Adrenal gland (tissue), 12 donors: Measurements from ENCODE around the gene SEC16A. TPM values are rescaled to one million over a fixed set of nuclear protein-coding genes. Genes with fewer than 3 reads are reported as not detected.

Source experiments
- DNase-seq, 7 donors: peaks; one replicate each; pipeline ENCODE4 v3.0.0-alpha.2; 2019 to 2020
- H3K27ac ChIP-seq, 5 donors: fragments of 200-600 bp; sonication (generic) in 4 of 5; 1 replicate in 3 of 5; 2 replicates in 2 of 5; pipeline versions ENCODE4 v1.5.1 to v1.8.0; 2016 to 2020; ENCODE audit warnings: mild to moderate bottlenecking in 1 of 5
- H3K27me3 ChIP-seq: fragments of 200-600 bp; 2 replicates; pipeline ENCODE4 v1.8.0; 2021
- H3K36me3 ChIP-seq, 2 donors: fragments of 200-600 bp; replicated peaks in 1 of 2; 1 replicate in 1 of 2; 2 replicates in 1 of 2; pipeline versions ENCODE4 v1.5.1 to v1.8.0; 2018 to 2022
- H3K4me1 ChIP-seq, 2 donors: fragments of 200-600 bp; replicated peaks in 1 of 2; 1 replicate in 1 of 2; 2 replicates in 1 of 2; pipeline versions ENCODE4 v1.5.1 to v1.8.0; 2018 to 2021
- H3K4me3 ChIP-seq, 4 donors: fragments of 200-600 bp; sonication (generic) in 3 of 4; one replicate each; pipeline ENCODE4 v1.5.1; 2016 to 2018
- H3K9me3 ChIP-seq, 3 donors: fragments of 200-600 bp; sonication (generic) in 1 of 3; replicated peaks in 1 of 3; 1 replicate in 2 of 3; 2 replicates in 1 of 3; pipeline versions ENCODE4 v1.5.1 to v1.8.0; 2016 to 2021
- POLR2A ChIP-seq, 2 donors: fragments of 450-650 bp; IDR thresholded peaks; one replicate each; pipeline ENCODE4 v1.6.1; 2017; ENCODE audit warnings: antibody characterized with exemption in 2 of 2, mild to moderate bottlenecking in 2 of 2, moderate library complexity in 1 of 2
- WGBS, 4 donors: extraction: QIAGEN DNeasy Blood & Tissue Kit in 2 of 4; methylation state at CpG; one replicate each; pipeline versions ENCODE4 v1.1.5 to v1.1.7; 2013 to 2017; 5-methylcytosine and 5-hydroxymethylcytosine counted together
- intact Hi-C, 2 donors: fragments of 100-400 bp; cut with DNase I; formaldehyde crosslinking; loops; one replicate each; pipeline versions ENCODE4 v1.14.1 to v1.15.0; 2022 to 2023
- polyA plus RNA-seq, 3 donors: library from polyadenylated mRNA; stranded (reverse); fragments of 200-250 nt in 2 of 3; fragments of 350-450 nt in 1 of 3; fragmentation: Illumina TruSeq in 1 of 3; extraction: RNeasy Lipid Tissue Mini Kit (QIAGEN cat#74804) in 1 of 3; gene quantifications; one replicate each; pipeline ENCODE4 v1.2.3, GENCODE V29; 2013 to 2014
- total RNA-seq, 9 donors: library from RNA; depleted of rRNA in 4 of 9; stranded (reverse); fragments of >200 nt in 4 of 9; fragments of 120-200 nt in 1 of 9; fragmentation: NEBNext Ultra II Directional in 1 of 9; extraction: Animal tissue kit (Norgen Biotek cat#: 25700) in 1 of 9; gene quantifications; one replicate each; pipeline versions ENCODE4 v1.1.0 to v1.2.4, GENCODE V29; 2013 to 2023
- TF ChIP-seq, protein P1 (sequence below), 6 experiments: fragments of 450-650 bp in 4 of 6; fragments of 200-600 bp in 2 of 6; sonication (generic) in 1 of 6; IDR thresholded peaks; 1 replicate in 5 of 6; 2 replicates in 1 of 6; pipeline versions ENCODE4 v1.5.1 to v1.8.0; 2016 to 2021; ENCODE audit warnings: antibody characterized with exemption in 6 of 6, mild to moderate bottlenecking in 2 of 6, moderate library complexity in 1 of 6
- donor health status: healthy with polysubstance abuse.
- donor health status: Bipolar disorder and iron deficiency.
- donor health status: DM: yes; HTN: yes; CAD: no.
- donor health status: DM: no; HTN: no; CAD: no.
- donor health status: DM: no; HTN: no; CAD: no.
- donor health status: DM: yes; HTN: yes; CAD: no.

The SEC16A gene
- total and polyA plus RNA-seq, 12 donors, result 18.8 to 107 (median 56.5) TPM

DNA sequence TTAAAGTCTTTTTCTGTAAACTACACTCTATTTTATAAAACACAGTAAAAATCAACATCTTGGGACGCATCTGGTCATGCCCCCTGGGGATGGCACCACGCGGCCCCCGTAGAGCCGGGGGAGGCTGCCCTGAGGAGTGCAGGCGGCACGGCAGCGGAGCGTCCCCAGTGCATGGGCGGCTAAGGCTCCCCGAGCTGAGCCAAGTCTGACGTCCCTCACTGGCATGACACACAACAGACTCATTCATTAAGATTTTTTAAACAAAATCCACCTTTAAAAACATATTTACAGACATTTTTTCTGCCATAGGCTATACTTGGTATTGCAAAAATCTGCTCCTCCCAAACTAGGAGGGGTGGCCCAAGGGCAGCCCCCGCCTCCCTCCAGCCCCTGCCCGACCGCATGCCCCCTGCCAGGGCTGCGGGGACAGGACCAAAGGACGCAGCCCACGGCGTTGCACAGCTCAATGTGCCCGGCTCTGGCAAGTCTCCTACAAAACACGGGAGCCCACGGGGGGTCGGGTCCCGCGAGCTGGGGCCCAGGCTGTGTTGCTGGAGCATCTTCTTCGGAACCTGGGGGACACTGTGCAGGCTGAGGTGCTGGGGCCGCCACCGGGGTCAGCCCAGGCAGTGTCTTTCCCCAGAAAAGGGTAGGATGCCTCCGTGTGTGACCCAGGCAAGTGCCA, 11.8 kb upstream of the SEC16A start:
- no peaks in the 10 kb centered on the region for H3K4me1 ChIP-seq
- DNase-seq, result no peak
- TF ChIP-seq, protein P1, sequence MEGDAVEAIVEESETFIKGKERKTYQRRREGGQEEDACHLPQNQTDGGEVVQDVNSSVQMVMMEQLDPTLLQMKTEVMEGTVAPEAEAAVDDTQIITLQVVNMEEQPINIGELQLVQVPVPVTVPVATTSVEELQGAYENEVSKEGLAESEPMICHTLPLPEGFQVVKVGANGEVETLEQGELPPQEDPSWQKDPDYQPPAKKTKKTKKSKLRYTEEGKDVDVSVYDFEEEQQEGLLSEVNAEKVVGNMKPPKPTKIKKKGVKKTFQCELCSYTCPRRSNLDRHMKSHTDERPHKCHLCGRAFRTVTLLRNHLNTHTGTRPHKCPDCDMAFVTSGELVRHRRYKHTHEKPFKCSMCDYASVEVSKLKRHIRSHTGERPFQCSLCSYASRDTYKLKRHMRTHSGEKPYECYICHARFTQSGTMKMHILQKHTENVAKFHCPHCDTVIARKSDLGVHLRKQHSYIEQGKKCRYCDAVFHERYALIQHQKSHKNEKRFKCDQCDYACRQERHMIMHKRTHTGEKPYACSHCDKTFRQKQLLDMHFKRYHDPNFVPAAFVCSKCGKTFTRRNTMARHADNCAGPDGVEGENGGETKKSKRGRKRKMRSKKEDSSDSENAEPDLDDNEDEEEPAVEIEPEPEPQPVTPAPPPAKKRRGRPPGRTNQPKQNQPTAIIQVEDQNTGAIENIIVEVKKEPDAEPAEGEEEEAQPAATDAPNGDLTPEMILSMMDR (IDR thresholded peaks at IDR 0.05), result no peak
- TF ChIP-seq POLR2A (IDR thresholded peaks at IDR 0.05), result no peak
- intact Hi-C loops, result no loop called here
- H3K4me3 ChIP-seq, result no peak overlapping the region
- H3K27me3 ChIP-seq, result no peaks in the 10 kb centered on the region
- WGBS, 4 donors, result 84 to 91% (median 88%) methylated on average over 18 to 29 of the region's 29 CpGs
- H3K27ac ChIP-seq, result no peak overlapping the region
- peaks cover 0 to 32% of the 10 kb centered on the region in 2 donors for H3K36me3 ChIP-seq
- no peaks in the 10 kb centered on the region for H3K9me3 ChIP-seq

GRCh38 chr9:136494012-136494411, 11.2 kb upstream of the SEC16A start:
- Histone ChIP-seq H3K9me3 (no peaks in the 10 kb centered on the region), H3K27ac (no peak overlapping the region), H3K27me3 (no peaks in the 10 kb centered on the region), H3K4me1 (no peaks in the 10 kb centered on the region), H3K36me3 (peaks cover 0 to 26% of the 10 kb centered on the region in 2 donors), H3K4me3 (no peak overlapping the region)
- DNase-seq, result no peak
- intact Hi-C loops, result no loop called here
- TF ChIP-seq, protein P1 (IDR thresholded peaks at IDR 0.05), result no peak
- TF ChIP-seq POLR2A (IDR thresholded peaks at IDR 0.05), result no peak
- WGBS, 4 donors, result 71 to 80% (median 75%) methylated on average over 2 to 9 of the region's 9 CpGs

DNA sequence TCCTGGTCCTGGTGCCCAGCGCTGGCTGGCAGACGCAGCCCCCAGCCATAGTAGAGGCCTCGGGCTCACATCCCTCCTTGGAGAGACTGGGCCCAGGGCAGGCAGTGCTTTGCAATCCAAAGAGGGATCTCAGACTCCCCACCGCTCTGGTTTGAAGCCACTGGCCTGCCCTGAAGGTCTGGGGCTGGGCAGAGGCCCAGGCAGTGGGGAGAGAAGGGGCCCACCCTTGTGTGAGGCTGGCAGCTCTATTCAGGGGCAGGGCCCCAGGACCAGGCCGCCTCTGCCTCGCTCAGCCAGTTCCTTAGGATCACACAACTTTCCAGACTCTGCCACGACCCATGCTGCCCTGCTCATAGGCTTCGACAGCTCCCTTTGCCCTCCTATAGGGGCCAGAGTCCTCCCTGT, 10.7 kb upstream of the SEC16A start:
- intact Hi-C loops, result no loop called here
- TF ChIP-seq, protein P1 (IDR thresholded peaks at IDR 0.05), result no peak
- TF ChIP-seq POLR2A (IDR thresholded peaks at IDR 0.05), result no peak
- no peak for DNase-seq
- no peaks in the 10 kb centered on the region for H3K27me3 ChIP-seq
- H3K36me3 ChIP-seq, result peaks cover 0 to 21% of the 10 kb centered on the region in 2 donors
- H3K27ac ChIP-seq, result no peak overlapping the region
- 76 to 89% (median 81%) methylated on average over 3 to 8 of the region's 8 CpGs for WGBS, 4 donors
- H3K4me1 ChIP-seq, result no peaks in the 10 kb centered on the region
- no peak overlapping the region for H3K4me3 ChIP-seq
- no peaks in the 10 kb centered on the region for H3K9me3 ChIP-seq

- intact Hi-C loops, result no loop called here
- no peak overlapping the region for H3K4me3 ChIP-seq
- no peaks in the 10 kb centered on the region for H3K9me3 ChIP-seq
- DNase-seq, result no peak
- no peak for TF ChIP-seq POLR2A (IDR thresholded peaks at IDR 0.05)
- TF ChIP-seq, protein P1 (IDR thresholded peaks at IDR 0.05), result no peak
- 70 to 77% (median 74%) methylated on average over 13 to 26 of the region's 26 CpGs for WGBS, 4 donors
- H3K4me1 ChIP-seq, result peaks cover 0 to 4% of the 10 kb centered on the region in 2 donors
- no peak overlapping the region for H3K27ac ChIP-seq
- H3K27me3 ChIP-seq, result no peaks in the 10 kb centered on the region
- peaks cover 0 to 16% of the 10 kb centered on the region in 2 donors for H3K36me3 ChIP-seq
These were observed 10.2 kb upstream of the SEC16A start for GRCh38 chr9:136492978-136493522.
